Fibroblast of skin of left biceps (primary cell): Measurements from ENCODE around the gene SCIN.
"Not testable (repeated sequence)": the region's sequence is repeated elsewhere in the genome, so short reads cannot be mapped to it uniquely, and the experiment has no call there.

Experiments used
- DNase-seq, 2 experiments: peaks; one replicate each; pipeline ENCODE4 v3.0.0-alpha.2; 2013; ENCODE audit warnings: low read depth in 2 of 2

Gene SCIN

DNA sequence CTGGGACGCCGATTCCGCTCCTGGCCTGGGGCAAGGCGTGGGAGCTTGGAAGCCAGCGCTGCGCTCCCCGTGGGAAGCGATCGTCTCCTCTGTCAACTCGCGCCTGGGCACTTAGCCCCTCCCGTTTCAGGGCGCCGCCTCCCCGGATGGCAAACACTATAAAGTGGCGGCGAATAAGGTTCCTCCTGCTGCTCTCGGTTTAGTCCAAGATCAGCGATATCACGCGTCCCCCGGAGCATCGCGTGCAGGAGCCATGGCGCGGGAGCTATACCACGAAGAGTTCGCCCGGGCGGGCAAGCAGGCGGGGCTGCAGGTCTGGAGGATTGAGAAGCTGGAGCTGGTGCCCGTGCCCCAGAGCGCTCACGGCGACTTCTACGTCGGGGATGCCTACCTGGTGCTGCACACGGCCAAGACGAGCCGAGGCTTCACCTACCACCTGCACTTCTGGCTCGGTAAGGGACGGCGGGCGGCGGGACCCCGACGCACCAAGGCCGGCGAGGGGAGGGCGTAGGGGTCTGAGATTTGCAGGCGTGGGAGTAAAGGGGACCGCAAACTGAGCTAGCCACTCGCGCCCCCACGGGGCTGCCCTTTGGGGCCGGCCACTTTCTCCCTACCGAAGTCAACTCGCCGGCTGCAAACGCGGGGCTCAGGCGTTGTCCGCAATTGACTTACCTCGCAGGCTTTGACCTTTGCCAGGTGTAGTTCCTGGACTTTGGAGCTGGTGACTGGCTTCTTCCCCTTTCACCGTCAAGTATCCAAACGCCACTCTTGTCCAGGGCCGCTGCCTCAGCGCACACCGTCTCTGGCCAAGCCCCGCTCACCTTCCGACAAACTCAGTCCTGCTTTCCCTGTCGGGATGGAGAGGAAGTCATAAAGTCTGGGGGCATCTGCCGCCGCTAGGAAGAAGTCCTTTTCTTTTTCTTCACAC is at the start of gene SCIN:
Gene SCIN (plus strand): TSS at position 187 of the 928 bp plus-strand sequence. CDS start 67 bp downstream, at position 254.
- DNase-seq = no peak

DNA sequence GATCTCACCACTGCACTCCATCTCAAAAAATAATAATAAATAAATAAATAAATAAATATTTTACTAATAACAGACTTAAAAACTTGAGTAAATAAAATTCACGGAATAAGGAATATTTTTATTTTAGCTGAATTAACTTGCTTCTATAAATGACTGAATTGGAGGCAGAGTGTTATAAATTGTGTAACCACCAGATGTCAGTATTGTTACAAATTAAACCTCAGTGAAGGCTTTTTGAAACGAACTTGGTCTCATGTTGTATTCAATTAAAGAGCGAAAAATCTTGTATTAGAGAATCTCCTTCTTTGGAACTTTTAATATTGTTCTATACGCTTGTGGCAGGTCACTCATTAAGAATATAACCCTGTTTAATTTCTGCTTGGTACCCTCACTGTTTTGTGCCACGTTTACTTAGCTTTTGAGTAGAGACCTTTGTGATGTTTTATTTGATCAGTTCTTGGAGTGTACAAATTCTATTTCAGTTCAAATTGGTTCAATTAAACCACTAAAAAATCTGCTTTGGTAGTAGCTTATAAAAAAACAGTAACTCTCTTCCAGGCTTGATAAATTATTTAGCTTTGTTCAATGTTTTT is 45.6 kb upstream of the SCIN start:
- no peak for DNase-seq

DNA sequence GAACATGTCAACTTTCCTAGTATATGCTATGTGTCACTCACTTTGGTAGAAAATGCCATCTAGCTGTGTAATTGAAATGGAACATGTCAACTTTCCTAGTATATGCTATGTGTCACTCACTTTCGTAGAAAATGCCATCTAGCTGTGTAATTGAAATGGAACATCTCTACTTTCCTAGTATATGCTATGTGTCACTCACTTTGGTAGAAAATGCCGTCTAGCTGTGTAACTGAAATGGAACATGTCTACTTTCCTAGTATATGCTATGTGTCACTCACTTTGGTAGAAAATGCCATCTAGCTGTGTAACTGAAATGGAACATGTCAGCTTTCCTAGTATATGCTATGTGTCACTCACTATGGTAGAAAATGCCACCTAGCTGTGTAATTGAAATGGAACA is 43.8 kb upstream of the SCIN start:
- not testable (repeated sequence) for DNase-seq

DNA sequence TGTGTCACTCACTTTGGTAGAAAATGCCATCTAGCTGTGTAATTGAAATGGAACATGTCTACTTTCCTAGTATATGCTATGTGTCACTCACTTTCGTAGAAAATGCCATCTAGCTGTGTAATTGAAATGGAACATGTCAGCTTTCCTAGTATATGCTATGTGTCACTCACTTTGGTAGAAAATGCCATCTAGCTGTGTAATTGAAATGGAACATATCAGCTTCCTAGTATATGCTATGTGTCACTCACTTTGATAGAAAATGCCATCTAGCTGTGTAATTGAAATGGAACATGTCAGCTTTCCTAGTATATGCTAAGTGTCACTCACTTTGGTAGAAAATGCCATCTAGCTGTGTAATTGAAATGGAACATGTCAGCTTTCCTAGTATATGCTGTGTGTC is 42.9 kb upstream of the SCIN start:
- DNase-seq = not testable (repeated sequence)

DNA sequence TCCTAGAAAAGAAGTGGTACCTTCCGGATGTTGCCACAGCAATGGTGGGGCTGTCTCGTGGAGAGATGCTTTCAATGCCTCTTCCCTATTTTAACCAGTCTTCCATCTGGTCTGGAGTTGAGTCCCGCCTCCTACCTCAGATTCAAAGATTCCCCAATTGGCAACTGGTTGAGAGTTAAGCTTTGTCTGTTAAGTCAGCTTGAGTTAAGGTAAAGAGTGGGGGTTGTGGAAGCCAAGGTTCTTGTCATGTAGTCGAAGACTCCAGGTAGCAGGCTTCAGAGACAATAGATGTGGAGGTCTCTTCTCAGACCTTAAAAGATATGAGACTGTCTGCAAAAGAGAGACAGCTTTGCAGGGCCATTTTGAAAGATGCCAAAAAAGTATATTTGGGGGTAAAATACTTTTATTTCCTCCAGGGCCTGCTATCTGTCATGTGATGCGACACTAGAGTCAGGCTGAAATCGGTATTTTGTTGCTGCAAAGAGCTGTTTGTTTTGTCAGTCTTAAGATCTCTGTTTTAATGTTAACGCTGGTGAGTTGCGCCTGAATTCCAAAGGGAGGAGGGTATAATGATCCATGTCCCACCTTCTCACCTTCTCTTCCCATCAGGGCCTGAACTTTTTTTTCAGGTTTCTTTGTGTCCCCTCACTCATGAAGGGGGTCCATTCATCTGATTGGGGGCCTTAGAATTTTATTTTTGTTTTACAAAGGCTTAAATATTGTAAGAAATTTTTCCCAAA is 40.4 kb upstream of the SCIN start:
- no peak for DNase-seq

DNA sequence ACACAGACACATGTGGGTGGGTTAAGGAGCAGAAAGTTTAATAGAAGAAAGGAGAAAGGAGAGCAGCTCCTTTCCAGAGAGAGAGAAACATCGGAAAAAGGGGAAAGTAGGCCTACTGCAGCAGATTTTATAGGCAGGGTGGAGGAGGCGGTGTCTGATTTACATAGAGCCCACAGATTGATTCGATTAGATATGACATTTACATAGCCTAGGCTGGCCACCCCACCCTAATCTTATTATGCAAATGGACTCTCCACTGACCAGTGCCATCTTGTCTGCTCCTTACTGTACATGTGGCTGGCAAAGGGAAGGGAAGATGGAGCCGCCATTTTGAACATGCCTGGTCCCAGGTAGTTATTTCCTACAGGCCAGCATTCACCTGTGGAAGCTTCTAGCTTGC is 38.7 kb upstream of the SCIN start:
- DNase-seq = no peak

DNA sequence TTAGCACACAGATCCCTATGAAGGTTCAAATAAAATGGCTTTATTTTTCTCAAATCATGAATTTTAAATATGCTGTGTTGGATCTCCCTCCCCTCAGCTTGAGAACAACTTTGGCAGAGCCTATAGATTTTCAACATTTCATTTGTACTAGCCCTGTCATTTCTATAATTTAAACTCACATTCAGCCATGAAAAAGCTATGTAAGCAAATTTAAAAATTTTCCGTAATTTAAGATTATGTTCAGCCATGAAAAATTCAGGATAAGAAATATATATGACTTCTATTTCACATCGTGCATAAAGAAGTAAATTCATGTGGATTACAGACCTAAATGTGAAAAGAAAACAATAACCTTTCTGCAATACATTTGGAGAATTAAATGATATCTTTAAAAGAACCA is 36.5 kb upstream of the SCIN start:
- no peak for DNase-seq

DNA sequence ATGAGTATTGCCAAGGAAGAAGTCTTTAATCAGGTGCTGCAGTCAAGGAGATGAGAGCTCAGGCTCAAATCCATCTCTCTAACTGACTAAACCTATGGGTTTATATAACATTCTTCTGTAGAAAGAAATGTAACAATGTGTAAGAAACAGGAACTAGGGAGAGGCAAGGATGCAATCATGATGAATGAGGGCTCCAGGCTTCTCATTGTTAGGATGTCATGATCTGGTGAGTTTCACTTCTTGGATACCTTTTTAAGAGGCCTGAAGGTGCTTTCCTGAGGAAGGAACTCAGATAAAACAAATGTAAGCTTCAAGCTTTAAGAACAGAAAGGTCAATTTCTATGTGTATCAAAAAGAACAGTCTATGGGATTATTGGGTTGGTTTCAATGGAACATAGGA is 30.8 kb upstream of the SCIN start:
- no peak for DNase-seq

DNA sequence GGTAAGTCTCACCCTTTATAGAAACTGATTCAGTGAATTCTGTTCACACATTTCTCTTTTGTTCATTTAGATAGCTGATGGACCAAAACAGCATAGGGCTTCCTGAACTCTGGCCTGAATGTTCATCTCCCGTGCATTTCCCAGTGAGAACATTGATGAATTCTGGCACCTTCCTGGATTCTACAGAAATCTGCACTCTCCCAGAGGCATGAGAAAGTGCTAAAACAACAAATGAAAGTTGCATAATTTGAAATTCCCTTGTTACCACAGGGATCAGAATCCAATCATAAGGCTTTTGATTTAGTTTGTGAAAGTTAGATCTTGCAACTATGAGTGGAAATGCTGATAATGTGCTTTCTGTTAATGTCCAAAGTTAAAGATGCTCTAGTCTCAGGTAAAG is 29.7 kb upstream of the SCIN start:
- DNase-seq = no peak

DNA sequence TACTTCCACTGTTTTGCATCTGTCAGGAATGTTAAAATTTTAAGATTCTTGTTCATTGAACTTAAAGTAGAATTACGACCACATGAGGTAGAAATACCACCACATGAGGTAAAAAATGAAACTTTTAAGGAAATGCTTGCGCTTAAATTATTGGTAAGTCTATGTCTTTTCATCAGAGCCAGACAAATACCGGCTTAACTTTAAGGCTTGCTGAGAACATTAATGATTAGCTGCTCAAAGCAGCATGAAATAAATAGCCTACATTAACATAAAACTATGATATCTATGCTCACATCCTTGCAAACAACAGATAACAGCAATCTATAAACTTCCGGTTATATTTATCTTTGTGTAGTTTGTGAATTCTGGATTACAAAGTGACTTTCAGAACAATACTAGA is 26.9 kb upstream of the SCIN start:
- DNase-seq = no peak

DNA sequence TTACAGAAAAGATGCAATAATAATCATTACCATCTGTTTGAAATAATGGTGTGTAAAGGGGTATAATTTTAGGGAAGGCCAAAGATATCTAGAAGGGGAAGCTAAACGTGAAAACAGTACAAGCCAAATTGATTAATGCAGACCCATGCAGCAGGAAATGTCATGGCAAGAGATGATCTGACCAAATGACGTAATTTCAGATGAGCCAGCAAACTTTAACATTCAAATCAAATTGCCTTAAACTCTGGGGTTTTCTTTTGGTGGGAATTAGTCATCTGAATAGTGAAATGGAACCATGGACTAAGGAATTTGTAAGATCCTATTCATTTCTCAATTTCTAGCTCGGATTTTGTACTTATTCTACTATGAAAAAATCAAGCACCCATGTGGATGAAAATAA is 21.4 kb upstream of the SCIN start:
- peak; percentile 31 to 44 for DNase-seq

DNA sequence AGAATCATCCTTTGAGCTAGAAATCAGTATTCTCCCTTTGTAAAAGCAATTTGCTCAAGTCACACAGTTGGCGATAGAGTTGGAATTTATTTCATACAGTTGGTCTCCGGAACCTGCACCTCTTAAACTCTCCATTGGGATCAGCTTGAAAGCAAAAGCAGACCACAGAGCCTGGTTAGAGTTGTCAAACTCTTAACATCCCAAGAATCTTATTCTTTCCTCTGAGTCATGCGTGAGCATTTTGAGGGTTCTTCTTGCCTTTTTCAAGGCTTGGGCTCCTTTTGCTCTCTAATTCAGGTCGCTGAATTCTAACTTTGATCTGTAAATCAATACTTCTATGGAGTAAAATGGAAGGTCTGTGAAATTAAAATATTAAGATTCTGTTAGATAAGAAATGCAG is 19.6 kb upstream of the SCIN start:
- peak; percentile 33 to 36 for DNase-seq

DNA sequence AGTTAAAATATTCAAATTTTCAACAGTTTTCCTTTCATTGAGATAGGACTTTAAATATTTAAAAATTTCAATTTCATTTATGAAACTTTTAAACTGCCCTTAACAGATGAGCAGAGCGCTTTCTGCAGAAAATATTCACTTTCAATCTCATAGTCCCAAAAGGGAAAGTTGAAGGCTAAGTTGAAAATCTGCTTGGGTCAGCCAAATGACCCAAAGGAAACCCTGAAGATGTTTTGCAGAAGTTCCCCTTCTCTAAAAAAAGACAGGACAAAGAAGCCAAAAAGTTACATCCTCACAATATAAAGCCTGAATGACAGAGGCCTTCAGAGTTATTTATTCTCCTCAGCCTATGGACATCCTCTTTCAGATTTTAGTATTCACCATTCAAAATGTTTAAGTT is 17.6 kb upstream of the SCIN start:
- no peak for DNase-seq

DNA sequence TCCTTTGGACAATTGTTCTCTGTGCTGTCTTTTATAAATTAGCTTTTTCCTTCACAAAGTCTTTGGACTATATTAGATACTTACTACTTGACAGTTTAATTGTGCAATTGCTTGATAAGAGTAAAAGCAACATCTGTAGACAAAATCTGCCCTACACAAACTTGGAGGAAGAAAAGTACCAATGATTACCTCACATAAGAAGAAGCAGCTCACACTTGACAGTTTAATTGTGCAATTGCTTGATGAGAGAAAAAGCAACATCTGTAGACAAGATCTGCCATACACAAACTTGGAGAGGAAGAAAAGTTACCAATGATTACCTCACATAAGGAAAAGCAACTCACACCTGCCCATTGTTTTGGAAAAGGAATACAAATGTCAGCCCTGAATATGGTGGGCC is 17.1 kb upstream of the SCIN start:
- no peak for DNase-seq

DNA sequence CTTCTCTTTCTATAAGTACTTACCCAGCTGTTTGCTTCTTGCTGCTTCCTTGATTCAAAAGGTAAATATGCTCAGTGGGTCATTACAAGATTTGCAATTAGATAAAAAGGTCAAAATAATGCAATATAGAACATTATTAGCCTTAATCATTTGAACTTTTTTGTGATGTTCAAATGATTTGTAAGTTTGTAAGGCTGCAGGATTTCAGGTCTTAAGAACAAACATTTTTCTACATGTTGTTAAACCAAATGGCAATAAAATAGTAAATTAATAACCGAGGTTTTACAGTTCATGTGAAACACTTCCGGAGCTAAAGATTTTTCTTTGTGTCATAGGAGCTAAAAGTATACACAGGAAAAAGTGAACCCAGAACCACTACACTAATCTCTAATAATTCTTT is 16.2 kb upstream of the SCIN start:
- DNase-seq = no peak

DNA sequence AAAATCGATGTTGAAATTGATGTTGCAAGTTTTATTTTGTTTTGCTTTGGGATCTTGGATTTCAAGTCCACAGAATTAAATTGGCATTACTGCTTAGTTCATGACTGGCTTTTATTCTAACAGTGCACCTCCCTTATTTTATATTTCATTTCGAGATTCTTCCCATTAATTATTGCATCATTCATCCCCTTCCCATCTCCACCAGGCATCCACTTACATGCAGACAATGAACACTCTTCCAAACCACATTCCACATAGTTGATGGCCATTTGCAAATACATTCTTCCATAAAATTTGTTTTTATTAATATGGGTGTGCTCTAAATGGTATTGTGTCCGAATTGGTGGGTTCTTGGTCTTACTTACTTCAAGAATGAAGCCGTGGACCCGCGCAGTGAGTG is 15.6 kb upstream of the SCIN start:
- no peak for DNase-seq

DNA sequence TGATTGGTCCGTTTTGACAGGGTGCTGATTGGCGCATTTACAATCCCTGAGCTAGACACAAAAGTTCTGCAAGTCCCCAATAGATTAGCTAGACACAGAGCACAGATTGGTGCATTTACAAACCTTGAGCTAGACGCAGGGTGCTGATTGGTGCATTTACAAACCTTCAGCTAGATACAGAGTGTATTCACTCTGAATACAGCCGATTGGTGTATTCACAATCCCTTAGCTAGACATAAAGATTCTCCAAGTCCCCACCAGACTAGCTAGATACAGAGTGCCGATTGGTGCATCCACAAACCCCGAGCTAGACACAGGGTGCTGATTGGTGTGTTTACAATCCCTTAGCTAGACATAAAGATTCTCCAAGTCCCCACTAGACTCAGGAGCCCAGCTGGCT is 14.8 kb upstream of the SCIN start:
- DNase-seq = not testable (repeated sequence)

DNA sequence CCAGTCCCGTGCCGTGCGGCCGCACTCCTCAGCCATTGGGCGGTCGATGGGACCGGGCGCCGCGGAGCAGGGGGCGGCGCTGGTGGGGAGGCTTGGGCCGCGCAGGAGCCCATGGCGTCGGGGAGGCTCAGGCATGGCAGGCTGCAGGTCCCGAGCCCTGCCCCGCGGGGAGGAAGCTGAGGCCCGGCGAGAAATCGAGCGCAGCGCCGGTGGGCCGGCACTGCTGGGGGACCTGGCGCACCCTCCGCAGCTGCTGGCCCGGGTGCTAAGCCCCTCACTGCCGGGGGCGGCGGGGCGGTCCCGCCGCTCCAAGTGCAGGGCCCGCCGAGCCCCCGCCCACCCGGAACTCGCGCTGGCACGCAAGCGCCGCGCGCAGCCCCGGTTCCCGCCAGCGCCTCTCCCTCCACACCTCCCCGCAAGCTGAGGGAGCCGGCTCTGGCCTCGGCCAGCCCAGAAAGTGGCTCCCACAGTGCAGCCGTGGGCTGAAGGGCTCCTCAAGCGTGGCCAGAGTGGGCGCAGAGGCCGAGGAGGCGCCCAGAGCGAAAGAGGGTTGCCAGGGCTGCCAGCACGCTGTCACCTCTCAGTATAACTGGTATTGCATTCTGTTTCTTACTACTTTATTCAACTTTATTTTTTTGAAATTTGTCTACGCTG is 14.3 kb upstream of the SCIN start:
- DNase-seq = not testable (repeated sequence)

DNA sequence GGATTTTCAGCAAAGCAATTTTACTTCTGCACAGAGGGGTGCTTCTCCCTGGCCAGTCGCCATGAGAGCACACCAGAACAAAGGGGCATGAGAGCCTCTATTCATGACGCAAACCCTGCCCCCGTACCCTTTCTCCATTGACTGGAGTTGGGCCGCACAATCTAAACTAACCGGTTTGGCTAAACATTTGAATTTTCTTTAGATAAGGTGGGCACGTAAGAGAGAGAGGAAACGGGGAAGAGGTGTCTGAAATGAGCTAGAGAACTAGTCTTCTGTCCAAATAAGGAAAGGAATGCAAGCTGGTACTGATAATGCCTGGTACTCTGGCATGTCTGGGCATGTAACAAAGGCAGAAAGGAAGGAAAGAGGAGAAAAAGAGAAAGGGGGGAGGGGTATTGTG is 13.2 kb upstream of the SCIN start:
- DNase-seq = no peak

DNA sequence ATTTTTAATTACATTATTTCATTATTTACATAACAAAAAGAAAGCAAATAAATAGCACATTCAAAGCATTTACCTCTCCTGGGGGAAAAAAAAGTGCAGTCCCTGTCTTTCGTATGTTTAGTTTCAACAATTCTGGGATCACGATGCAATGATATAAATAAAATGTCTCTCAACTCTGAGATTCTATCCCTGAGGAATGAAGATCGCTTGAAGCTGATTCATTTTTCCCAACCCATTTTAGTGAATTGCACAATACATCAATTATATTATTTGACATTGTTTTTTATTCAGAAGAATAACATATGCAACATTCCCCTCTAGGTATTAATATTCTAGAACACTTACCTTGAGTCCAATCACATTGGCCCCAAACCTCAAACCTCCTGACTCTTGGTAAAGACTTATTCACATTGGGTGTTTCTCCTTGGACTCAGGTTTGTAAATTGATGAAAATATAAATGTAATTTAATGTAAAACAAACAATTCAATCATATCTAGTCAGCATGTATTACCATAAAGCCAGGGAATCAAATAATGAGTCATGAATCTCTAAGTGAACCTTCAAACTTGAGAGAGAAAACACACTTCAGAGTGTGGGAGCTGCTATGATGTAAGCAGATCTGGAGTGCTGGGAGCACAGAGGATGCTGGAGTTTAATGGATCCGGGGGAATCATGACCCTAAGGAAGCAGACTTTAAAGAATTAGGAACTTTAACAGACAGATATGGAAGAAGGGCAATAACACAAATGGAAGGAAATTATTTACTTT is 5.3 kb upstream of the SCIN start:
- no peak for DNase-seq

DNA sequence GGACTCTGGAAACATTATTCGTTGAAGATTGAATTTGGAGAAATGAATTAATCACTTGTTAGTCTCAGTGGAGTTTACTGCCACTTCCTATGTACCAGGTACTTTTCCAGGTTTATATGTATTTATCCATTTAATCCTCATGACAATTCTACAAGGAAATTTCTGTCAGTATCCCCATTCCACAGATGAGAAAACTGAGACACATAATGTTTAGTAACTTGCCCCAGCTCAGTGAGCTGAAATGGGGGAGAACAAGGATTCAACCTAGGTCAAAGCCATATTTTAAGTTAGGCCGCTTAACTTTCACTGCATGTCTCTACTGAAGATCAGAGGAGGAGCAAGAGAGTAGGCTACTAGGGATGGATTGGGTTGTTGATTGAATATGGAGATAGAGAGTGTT is 4.6 kb upstream of the SCIN start:
- DNase-seq = no peak
